Activated T-cell treated with anti-CD3 and anti-CD28 coated beads, Interleukin-2, amount 50 U/mL, for 4 hours (primary cell): ENCODE measurements around the gene FEZ2. TPM values are rescaled to one million over a fixed set of nuclear protein-coding genes. Genes with fewer than 3 reads are reported as not detected.

ENCODE experiments used
- ATAC-seq, 2 donors: fragments of 200-7000 bp; cut with Tn5 transposase; one replicate each; pipeline ENCODE4 v1.10.0; 2021
- DNase-seq: peaks from one replicate; pipeline ENCODE4 v3.0.0-alpha.2; 2020
- H3K27me3 Mint-ChIP-seq: one replicate; pipeline ENCODE4 v1.8.0; 2021; ENCODE audit warnings: low read depth, mixed read lengths
- H3K36me3 Mint-ChIP-seq: one replicate; pipeline ENCODE4 v1.8.0; 2022; ENCODE audit warnings: mixed read lengths; ENCODE audit not compliant: insufficient read depth
- H3K4me1 Mint-ChIP-seq: one replicate; pipeline ENCODE4 v1.8.0; 2021; ENCODE audit warnings: low read depth, mixed read lengths
- H3K4me3 Mint-ChIP-seq: one replicate; pipeline ENCODE4 v1.8.0; 2021; ENCODE audit warnings: mild to moderate bottlenecking, moderate library complexity, mixed read lengths
- H3K9me3 Mint-ChIP-seq: one replicate; pipeline ENCODE4 v1.8.0; 2021; ENCODE audit warnings: mixed read lengths
- total RNA-seq, 3 donors: library from RNA; stranded (reverse); gene quantifications; one replicate each; pipeline ENCODE4 v1.2.1, GENCODE V29; 2021

FEZ2 gene
- total RNA-seq, 3 donors from 2014 or later: 7.4 to 10.0 (median 8.2) TPM

GRCh38 chr2:36577884-36578283 is 20.1 kb downstream of the FEZ2 start:
- no peak overlapping the region for H3K4me3 Mint-ChIP-seq
- ATAC-seq (no peak), DNase-seq (no peak)
- H3K27me3 Mint-ChIP-seq: no peaks in the 10 kb centered on the region
- H3K4me1 Mint-ChIP-seq: peaks cover 3% of the 10 kb centered on the region
- H3K36me3 Mint-ChIP-seq: peaks cover 68% of the 10 kb centered on the region
- H3K9me3 Mint-ChIP-seq: no peaks in the 10 kb centered on the region

DNA sequence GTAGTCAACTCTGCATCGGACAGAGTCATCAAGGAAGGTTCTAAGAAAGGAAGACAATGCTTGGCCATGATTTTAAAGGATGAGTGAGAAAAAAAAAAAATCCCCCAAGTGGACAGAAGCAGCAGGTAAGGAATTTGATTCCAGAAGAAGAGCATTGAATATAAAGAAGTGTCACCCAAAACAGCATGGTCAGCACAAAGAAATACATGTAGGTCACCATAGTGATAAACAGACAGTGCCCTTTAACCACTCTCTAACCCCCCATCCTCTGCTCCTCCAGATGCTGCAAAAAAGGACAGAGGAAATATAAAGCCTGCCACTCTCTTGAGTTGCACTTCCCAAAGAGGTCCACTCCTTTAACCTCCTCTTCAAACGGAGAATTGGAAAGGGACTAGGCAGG is 23.4 kb downstream of the FEZ2 start:
- ATAC-seq (no peak), DNase-seq (no peak)
- Mint-ChIP-seq H3K9me3 (no peaks in the 10 kb centered on the region), H3K27me3 (no peaks in the 10 kb centered on the region), H3K4me3 (no peak overlapping the region), H3K36me3 (peaks cover 60% of the 10 kb centered on the region), H3K4me1 (peaks cover 3% of the 10 kb centered on the region)

DNA sequence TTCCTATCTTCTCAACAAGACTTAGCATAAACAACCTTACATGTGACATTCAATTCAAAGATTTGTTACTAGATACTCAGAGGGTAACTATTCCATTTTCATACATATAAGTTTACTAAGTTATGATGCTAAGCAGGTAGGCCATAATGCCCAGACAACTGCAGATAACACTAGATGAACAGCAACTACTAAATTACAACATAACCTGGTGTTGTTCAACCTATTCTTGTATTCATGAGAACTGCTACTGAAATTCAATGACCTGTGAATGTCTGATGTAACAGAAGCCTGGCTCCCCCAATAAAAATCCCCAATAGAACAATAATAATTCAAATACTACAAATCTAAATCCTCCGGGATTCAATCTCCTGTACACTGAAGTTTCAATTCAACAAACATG is 24.8 kb downstream of the FEZ2 start:
- no peaks in the 10 kb centered on the region for H3K27me3 Mint-ChIP-seq
- DNase-seq (no peak), ATAC-seq (no peak)
- H3K9me3 Mint-ChIP-seq: no peaks in the 10 kb centered on the region
- peaks cover 46% of the 10 kb centered on the region for H3K36me3 Mint-ChIP-seq
- H3K4me3 Mint-ChIP-seq: no peak overlapping the region
- H3K4me1 Mint-ChIP-seq: no peaks in the 10 kb centered on the region

DNA sequence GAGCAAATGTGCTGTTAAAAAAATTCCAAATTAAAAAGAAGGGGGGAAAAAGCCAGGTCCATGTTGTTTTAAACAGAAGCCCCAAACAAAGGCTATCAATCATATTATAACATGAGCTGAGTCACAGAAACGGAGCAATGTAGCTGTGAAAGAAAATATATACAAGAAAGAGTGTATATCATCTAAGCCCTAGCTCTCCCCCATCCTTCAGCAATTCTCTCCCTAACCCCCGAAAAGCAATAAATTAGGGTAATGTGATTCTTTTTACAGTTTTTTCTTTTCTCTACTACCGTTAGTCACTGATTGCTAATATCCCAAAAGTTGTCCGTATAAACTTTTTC is 25.3 kb downstream of the FEZ2 start:
- H3K4me3 Mint-ChIP-seq: no peak overlapping the region
- H3K4me1 Mint-ChIP-seq: no peaks in the 10 kb centered on the region
- H3K27me3 Mint-ChIP-seq: no peaks in the 10 kb centered on the region
- DNase-seq: no peak
- peaks cover 46% of the 10 kb centered on the region for H3K36me3 Mint-ChIP-seq
- no peak for ATAC-seq
- no peaks in the 10 kb centered on the region for H3K9me3 Mint-ChIP-seq

DNA sequence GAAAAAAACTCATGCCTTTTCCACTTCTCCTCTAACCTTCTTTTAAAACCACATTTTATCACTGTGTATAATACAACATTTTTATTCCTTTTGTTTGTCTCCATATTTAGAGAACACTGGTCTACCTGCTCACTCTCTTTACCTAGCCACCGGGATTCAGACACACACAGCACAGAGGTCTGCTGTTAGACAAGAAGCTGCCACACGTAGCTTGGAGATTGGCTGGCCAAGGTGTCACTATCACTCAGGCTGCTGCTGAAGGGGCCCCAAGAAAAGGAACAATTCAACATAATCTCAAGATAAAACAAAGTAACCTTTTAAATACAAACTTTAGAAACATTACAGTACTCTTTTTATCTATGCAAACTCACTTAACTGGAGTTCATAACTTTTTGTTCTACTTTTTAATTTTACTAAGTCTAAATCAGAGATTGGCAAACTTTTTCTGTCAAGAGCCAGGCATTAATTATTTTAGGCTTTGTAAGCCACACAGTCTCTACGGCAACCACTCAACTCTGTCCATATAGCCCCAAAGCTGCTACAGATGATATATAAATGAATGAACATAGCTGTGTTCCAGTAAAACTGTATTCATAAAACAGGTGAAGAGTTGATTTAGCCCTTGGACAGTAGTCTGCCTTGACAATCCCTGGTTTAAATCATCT is 25.8 kb downstream of the FEZ2 start:
- H3K4me3 Mint-ChIP-seq: no peak overlapping the region
- DNase-seq: no peak
- no peaks in the 10 kb centered on the region for H3K27me3 Mint-ChIP-seq
- H3K36me3 Mint-ChIP-seq: peaks cover 47% of the 10 kb centered on the region
- no peaks in the 10 kb centered on the region for H3K4me1 Mint-ChIP-seq
- ATAC-seq: no peak
- H3K9me3 Mint-ChIP-seq: no peaks in the 10 kb centered on the region

DNA sequence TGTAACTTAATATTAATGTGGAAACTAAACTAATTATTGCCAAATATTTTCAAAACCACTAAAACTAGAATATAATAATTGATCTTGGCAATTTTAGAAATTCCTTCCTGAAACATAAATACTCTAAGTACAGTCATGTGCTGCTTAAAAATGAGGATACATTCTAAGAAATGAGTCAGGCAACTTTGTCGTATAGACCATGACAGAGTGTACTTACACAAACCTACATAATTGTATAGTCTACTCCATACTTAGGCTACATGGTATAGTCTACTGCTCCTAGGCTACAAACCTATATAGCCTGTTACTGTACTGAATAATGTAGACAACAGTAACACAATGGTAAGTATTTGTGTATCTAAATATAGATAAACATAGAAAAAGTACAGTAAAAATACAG is 27.6 kb downstream of the FEZ2 start:
- DNase-seq (no peak), ATAC-seq (no peak)
- Mint-ChIP-seq H3K4me1 (no peaks in the 10 kb centered on the region), H3K9me3 (no peaks in the 10 kb centered on the region), H3K4me3 (no peak overlapping the region), H3K36me3 (peaks cover 45% of the 10 kb centered on the region), H3K27me3 (no peaks in the 10 kb centered on the region)

- no peak for DNase-seq
- Mint-ChIP-seq H3K27me3 (no peaks in the 10 kb centered on the region), H3K9me3 (no peaks in the 10 kb centered on the region), H3K4me1 (peaks cover 3% of the 10 kb centered on the region), H3K36me3 (peaks cover 47% of the 10 kb centered on the region), H3K4me3 (no peak overlapping the region)
- ATAC-seq: no peak
Observed at GRCh38 chr2:36569267-36569856, 28.6 kb downstream of the FEZ2 start.

DNA sequence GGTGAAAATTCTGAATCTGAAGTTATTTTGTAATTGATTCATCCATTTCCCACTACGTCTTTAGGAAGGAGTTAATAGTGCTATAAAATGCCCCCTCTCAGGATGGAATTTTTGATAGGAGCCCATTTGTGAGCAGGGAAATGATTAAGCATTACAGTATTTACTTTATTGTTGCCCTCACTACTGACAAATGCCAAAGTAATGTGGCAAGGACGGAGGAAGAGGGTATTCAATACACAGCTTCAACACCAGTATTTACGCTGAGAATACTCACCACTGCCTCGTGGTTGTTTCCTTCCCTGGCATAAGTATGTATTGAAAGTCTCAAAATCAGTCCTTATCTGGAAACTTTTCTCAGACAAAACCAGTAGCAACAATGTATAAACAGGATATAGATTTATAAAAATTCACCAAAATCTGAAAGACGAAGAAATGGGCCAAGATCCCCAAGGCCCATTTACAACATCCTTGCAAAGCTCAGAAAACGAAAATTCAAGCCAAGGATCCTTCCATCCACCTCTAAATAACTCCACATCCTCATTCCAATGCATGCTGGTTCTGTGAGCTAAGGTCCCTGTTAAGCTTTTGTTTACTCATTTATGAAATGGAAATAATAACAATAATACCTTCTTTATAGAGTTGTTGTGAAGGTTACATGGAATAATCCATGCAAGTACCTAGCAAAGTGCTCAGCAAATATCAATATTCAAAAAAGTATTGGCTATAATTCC is 29.3 kb downstream of the FEZ2 start:
- DNase-seq (no peak), ATAC-seq (no peak)
- H3K36me3 Mint-ChIP-seq: peaks cover 46% of the 10 kb centered on the region
- no peaks in the 10 kb centered on the region for H3K9me3 Mint-ChIP-seq
- H3K27me3 Mint-ChIP-seq: no peaks in the 10 kb centered on the region
- H3K4me1 Mint-ChIP-seq: peaks cover 3% of the 10 kb centered on the region
- no peak overlapping the region for H3K4me3 Mint-ChIP-seq

- DNase-seq: no peak
- no peaks in the 10 kb centered on the region for H3K27me3 Mint-ChIP-seq
- H3K36me3 Mint-ChIP-seq: peaks cover 41% of the 10 kb centered on the region
- H3K4me3 Mint-ChIP-seq: no peak overlapping the region
- peaks cover 5% of the 10 kb centered on the region for H3K4me1 Mint-ChIP-seq
- no peaks in the 10 kb centered on the region for H3K9me3 Mint-ChIP-seq
- no peak for ATAC-seq
Observed at GRCh38 chr2:36567711-36568408, 30.1 kb downstream of the FEZ2 start.

- no peaks in the 10 kb centered on the region for H3K9me3 Mint-ChIP-seq
- ATAC-seq (no peak), DNase-seq (no peak)
- peaks cover 5% of the 10 kb centered on the region for H3K4me1 Mint-ChIP-seq
- no peak overlapping the region for H3K4me3 Mint-ChIP-seq
- peaks cover 35% of the 10 kb centered on the region for H3K36me3 Mint-ChIP-seq
- H3K27me3 Mint-ChIP-seq: no peaks in the 10 kb centered on the region
Observed at GRCh38 chr2:36566887-36567286, 31.1 kb downstream of the FEZ2 start.

GRCh38 chr2:36565712-36566111 is 32.3 kb downstream of the FEZ2 start:
- peaks cover 5% of the 10 kb centered on the region for H3K4me1 Mint-ChIP-seq
- ATAC-seq: no peak
- no peak for DNase-seq
- peaks cover 33% of the 10 kb centered on the region for H3K36me3 Mint-ChIP-seq
- H3K27me3 Mint-ChIP-seq: no peaks in the 10 kb centered on the region
- no peak overlapping the region for H3K4me3 Mint-ChIP-seq
- no peaks in the 10 kb centered on the region for H3K9me3 Mint-ChIP-seq

GRCh38 chr2:36564377-36564930 is 33.5 kb downstream of the FEZ2 start:
- H3K4me3 Mint-ChIP-seq: no peak overlapping the region
- peaks cover 38% of the 10 kb centered on the region for H3K36me3 Mint-ChIP-seq
- DNase-seq: no peak
- H3K27me3 Mint-ChIP-seq: no peaks in the 10 kb centered on the region
- H3K4me1 Mint-ChIP-seq: peaks cover 5% of the 10 kb centered on the region
- H3K9me3 Mint-ChIP-seq: no peaks in the 10 kb centered on the region
- ATAC-seq: no peak

DNA sequence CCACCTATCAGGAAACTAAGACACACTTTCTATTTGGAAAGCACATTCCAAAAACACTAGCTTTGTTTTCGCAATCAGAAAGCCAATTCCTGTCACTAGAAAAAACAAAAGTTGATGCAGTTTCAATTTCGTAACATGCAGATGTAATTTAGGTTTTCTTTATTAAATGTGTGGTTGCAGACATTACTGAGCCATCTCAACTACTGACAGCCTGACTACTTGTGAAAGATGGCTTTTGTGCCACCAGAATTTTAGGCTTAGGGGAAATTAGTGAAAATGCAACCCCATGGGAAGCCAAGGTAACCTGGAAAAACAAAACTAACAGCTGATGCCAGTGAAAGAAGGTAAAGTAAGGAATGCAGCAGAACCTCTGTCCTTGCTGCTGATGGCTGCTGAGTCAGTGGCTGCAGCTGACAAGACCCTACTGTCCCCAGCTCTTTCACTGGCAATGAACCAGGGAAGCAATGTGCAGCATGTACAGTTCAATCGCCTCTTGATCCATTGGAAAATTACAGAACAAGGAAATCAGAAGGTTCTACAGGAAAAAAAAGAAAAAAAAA is 34.9 kb downstream of the FEZ2 start:
- Mint-ChIP-seq H3K9me3 (no peaks in the 10 kb centered on the region), H3K36me3 (peaks cover 41% of the 10 kb centered on the region), H3K4me1 (peaks cover 5% of the 10 kb centered on the region), H3K4me3 (no peak overlapping the region), H3K27me3 (no peaks in the 10 kb centered on the region)
- ATAC-seq: no peak
- DNase-seq: no peak

GRCh38 chr2:36562240-36562639 is 35.7 kb downstream of the FEZ2 start:
- H3K4me3 Mint-ChIP-seq: no peak overlapping the region
- ATAC-seq: no peak
- peaks cover 5% of the 10 kb centered on the region for H3K4me1 Mint-ChIP-seq
- H3K9me3 Mint-ChIP-seq: no peaks in the 10 kb centered on the region
- no peaks in the 10 kb centered on the region for H3K27me3 Mint-ChIP-seq
- peaks cover 36% of the 10 kb centered on the region for H3K36me3 Mint-ChIP-seq
- DNase-seq: no peak
